Stimulated activated CD4-positive, alpha-beta T cell treated with anti-CD3 and anti-CD28 coated beads, Interleukin-1b, Interleukin-23, amount 100 ng/mL, for 48 hours (primary cell): Measurements from ENCODE around the gene ACMSD.

Source experiments
- DNase-seq: peaks from one replicate; pipeline ENCODE4 v3.0.0-alpha.2; 2020

The ACMSD gene

DNA sequence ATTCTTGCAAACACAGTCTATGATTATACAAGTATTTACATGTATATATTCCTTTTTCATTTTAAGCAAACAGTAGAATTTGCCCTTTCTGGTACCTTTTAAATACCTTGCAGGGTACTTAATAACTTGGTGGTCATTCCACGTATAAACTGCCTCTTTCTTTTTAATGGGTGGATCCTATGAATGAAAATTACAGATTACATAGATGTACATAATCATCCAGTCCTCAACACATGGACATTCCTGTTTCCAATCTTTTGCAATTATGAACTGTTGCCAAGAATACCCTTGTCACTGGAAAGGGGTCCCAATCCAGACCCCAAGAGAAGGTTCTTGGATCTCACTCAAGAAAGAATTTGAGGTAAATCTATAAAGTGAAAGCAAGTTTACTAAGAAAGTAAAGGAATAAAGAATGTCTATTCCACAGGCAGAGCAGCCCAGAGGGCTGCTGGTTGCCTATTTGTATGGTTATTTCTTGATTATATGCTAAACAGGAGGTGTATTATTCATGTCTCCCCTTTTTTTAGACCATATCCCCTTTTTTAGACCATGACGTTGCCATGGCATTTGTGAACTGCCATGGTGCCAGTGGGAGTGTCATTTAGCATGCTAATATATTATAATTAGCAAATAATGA, 72.5 kb downstream of the ACMSD start:
- DNase-seq: no peak

DNA sequence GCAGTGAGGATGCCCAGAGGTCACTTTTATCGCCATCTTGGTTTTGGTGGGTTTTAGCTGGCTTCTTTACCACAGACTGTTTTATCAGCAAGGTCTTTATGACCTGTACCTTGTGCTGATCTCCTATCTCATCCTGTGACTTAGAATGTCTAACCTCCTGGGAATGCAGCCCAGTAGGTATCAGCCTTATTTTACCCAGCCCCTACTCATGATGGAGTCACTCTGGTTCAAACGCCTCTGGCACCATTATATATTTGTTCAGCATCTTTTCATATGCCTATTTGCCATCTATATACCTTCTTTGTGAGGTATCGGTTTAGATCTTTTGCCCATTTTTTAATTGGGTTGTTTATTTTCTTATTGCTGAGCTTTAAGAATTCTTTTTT, 73.0 kb downstream of the ACMSD start:
- DNase-seq: no peak

DNA sequence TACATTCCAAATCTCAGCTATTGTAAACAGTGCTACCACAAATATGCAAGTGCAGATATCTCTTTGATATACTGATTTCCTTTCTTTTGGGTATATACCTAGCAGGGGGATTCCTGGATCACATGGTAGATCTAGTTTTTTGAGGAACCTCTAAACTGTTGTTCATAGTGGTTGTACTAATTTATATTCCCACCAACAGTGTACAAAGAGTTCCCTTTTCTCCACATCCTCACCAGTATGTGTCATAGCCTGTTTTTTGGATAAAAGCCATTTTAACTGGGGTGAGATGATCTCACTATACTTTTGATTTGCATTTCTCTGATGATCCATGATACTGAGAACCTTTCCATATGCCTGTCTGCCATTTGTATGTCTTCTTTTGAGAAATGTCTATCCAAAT, 73.9 kb downstream of the ACMSD start:
- DNase-seq: no peak

DNA sequence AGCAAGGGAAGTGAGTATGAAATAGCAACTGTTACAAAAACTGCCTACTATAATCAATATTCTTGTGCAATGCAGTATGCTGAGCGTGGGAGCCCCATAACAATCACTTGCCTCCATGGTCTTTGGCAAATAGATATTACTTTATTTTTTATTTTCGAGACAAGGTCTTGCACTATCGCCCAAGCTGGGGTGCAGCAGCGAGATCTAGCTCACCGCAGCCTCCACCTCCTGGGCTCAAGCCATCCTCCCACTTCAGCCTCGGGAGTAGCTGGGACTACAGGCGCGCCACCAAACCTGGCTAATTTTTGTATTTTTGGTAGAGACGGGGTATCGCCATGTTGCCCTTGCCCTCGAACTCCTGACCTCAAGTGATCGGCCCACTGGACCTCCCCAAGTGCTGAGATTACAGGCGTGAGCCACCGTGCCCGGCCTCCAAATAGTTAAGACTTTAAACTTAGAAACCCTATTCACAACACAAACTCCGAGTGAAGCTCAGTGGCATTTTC, 79.0 kb downstream of the ACMSD start:
- DNase-seq: peak; percentile 9

DNA sequence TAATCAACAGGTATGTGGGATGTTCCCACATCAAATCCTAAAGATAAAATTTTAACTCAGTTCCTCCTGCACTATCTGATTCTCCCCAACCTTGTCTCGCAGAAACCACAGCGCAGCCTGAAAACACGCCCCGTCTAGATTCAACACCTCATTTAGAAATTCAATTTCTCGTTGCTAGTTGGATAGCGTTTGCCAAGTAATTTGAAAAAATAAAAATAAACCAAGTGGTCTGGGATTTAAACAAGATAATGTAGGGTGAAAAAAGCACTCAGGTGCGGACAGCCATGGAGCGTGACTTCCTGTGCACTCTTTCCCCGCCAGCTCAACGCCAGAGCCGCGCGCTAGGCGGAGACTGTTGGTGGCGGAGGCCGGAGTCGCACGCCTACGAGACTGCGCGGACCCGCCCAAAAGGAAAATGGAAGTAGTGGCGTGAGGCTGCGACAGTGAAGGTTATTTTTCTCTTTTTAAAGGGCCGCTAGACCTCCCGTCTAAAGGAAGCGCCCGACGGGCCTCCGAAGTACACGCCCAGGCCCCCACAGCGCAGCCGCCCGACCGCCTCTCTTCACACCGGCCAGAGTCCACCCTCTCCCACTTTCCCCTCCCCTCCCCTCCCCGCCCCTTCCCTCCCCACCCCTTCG, 79.6 kb downstream of the ACMSD start:
- DNase-seq: no peak

DNA sequence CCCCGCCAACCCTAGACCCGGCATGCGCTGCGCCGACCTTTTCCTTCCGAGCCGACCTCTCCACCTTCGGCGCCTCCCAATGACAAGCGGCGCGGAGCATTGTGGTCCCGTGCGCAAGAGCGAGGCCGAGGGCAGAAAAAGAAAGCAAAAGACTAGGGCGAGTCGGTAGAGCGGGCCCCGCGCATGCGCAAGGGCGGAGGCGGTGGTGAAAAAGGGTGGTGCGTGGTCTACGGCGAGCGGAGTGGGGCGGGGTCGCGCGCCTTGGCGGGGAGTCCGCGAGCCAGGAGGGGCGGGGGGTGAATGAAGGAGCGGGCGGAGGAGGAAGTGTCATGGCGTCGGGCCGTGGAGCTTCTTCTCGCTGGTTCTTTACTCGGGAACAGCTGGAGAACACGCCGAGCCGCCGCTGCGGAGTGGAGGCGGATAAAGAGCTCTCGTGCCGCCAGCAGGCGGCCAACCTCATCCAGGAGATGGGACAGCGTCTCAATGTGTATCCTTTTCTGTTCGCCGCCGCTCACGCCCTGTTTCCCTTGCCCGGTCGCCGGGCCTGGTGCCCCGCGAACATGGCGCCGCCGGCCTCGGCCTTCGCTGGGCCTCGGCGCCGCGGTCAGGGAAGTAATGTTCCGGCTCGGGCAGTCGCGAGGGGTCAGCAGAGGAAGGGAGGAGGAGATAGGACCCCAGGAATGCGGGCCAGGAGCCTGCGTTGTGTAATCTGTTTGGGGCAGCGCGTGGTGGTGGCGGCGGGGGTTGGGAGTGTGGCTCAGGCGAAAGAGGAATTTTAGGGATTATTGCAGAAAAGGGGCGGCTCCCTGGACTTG, 80.3 kb downstream of the ACMSD start, which contains the start of gene CCNT2:
Gene CCNT2 (plus strand): TSS at position 297 of the 815 bp plus-strand sequence. CDS start 33 bp downstream, at position 330.
- peak; percentile 99 for DNase-seq

DNA sequence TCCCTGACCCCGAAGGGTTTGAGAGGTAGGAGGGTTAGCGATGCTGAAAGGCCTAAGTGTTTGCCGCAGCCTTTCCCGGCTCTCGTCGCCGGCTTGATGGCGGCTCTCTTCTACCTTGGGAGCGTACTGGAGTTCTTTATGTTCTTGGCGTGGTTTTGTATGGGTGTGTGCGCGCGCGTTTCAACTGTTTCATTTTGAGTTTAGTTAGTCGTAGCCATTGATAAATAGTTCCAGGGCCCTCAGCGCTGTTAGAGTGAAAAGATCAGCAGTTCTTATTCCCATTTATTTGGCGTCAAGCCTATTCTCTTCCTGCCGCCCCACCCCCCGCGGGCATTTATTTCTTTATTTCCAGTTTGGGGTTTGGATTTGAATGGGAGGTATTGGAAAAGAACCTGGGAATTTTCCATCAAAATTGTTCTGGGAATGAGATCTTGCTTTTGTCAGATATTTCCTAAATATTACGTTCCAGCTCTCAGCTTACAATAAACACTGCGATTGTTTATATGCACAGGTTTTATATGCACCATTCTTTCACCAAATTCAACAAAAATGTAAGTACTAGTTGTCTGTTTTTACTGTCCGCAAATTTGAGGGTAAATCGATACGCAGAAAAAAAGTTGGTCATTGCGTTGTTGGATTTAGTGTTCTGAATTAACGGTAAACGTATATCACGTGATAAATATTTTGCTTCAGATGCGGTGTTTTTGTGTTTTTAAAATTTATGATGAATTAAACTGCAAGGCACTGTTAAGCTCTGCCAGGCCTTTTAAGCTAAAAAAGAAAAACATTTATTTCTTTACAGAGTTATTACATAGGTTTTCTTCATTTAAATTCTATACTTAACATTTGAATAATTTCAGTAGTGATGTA, 81.2 kb downstream of the ACMSD start:
- DNase-seq: peak; percentile 68

DNA sequence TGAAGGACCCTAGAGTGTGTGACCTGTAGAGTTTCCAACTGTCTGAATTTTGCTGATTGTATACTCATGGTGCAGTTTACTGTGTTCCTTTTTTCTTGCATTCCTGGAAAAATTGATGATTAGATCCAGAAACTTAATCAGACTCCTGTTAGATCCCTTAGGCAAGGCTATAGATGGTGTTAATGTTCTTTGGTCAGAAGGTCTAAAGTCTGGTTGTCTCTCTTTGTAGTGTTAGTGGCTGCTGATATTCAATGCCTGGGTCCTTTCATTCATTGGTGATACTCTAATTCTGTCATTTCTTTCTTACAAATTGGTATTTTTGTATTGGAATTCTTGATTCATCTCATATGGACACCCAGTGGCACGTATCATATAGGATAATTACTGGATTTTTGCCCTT, 86.5 kb downstream of the ACMSD start:
- no peak for DNase-seq

DNA sequence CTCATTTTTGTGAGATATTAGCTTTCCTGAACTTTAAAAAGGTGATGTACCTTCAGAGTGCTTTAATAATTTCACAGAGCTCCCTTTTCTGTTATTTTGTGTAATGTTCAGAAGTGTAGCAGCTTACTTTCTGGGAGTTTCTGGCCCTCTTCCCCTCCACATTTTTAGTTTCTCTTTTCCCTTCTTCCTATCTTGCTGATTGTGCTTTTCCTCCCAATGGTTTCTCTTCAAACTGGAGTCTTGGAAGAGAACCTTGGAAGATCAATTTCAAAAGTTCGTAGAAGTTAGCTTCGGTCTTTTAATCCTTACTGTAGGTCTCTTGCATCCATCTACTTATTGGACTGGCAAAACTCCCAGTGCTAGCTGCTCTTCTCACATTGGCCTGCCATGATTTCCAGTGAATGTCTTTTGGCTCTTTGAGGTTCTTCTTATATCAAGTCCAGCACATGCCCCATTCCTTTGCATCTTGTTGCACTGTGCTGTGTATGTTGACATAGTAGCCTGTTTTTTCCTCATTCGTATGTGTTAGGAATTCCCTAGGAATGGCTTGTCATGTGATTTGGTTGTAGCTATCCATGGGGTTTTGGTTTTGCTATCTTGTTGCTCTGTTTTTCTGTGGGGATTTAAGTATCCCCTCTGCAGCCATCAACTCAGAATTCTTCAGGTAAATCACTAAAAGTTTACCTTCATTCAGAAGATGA, 88.0 kb downstream of the ACMSD start:
- no peak for DNase-seq

DNA sequence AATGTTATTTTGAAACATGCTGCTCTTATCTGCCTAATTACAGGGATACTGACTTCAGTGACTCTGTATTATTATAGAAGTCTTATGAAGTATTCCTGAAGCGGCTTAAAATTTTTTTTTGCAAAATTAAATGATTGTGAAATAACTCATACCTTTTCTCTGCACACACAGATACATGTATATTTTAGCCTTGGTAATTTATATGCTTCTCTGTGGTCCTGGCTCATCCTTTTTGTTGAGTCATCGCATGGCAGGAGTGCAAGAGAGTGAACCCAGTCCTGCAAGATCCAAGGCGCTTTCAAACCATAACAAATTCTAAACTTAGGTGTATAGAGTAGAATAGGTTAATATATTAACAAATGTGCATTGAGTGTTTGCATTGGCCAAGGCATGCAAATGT, 88.8 kb downstream of the ACMSD start:
- no peak for DNase-seq

DNA sequence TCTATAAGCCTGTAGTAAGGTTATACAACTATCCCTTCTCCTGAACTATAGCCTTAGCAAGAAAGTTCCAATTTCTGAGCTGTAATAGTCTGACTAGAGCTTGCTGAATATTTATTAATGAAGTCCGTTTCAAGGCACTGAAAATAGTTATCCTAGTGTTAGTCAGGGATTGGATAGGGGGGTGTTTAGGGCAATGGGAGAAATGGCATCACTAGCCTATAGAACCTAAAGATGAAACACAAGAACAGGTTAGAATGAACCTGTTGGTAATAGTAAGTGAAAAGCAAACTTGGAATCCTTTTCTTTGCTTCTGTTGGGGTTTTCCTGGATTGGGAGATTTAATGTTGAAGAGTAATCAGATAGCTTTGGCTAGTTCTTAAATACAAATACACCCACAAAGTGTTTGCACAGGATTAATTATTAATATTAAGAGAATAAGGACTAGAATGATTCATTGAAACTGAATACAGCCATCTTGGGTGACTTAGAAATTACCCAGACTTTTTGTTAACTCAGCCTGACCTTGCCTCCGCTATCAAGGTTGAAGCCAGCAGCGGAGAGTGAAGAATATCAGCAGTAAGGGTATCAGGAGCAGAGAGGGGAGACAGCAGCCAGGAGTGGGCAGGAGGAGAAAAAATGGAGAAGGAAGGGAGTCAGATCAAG, 94.6 kb downstream of the ACMSD start:
- no peak for DNase-seq

DNA sequence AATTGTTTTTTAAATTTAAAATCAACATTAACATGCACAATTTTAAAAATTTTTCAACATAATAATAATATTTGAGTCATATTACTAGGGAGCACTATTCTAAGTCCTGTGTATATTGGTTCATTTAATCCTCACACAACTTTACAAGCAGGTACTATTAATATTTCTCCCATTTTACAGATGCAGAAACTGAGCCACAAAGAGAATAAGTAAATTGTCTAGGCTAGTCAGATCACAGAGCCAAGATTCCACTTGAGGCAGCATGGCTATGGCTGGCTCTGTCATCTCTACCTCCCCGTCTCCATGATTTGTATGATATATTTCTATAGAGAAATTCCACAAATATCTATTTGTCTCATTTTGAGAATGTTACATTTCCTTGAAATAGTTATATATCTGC, 95.3 kb downstream of the ACMSD start:
- DNase-seq: no peak

DNA sequence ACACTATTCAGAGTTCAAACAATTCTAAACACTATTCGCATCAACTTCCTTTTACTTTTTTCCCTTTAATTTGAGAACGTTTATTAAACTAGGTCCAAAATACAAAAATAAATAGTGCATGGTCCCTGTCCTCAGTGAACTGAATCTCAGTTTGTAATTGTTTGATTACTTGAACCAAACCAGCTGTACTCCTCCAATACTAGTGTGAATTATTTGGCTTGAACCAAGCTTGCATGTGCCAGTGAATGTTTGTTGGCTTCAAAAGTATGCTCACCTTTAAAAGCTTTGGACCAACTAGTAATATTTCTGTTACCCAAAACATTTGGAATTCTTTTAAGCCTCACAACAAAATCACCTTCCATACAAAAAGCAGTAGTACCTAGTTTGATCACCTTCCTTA, 95.7 kb downstream of the ACMSD start:
- DNase-seq: no peak

DNA sequence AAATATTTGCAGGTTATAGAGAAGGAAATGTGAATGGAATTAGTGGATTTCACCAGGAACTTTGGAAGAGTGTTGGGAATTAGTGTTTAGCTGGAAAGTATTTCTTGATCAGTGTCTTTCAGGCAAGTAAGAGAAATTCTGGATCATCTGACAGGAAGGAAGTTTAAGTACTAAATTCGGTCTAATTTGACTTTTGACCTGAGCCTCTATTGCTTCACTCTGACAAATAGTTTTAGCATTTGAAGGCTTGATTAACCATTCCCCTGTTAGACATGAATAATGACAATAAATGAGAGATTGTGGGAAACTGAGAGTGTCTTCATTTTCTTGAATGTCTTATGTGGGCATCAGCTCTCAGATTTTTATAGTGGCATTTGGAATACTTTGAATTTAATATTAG, 96.2 kb downstream of the ACMSD start:
- no peak for DNase-seq

DNA sequence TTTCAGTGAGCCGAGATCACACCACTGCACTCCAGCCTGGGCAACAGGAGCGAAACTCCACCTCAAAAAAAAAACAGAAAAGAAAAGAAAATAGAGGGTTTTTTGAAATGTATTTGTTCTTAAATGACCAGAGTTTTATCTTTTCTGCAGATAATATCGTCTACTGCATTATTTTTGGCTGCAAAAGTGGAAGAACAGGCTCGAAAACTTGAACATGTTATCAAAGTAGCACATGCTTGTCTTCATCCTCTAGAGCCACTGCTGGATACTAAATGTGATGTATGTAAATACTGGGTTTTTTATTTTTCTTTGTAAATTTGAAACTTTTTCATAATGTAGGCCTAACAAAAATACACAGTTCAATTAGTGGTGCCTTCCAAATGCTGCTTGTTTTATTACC, 98.3 kb downstream of the ACMSD start:
- no peak for DNase-seq

DNA sequence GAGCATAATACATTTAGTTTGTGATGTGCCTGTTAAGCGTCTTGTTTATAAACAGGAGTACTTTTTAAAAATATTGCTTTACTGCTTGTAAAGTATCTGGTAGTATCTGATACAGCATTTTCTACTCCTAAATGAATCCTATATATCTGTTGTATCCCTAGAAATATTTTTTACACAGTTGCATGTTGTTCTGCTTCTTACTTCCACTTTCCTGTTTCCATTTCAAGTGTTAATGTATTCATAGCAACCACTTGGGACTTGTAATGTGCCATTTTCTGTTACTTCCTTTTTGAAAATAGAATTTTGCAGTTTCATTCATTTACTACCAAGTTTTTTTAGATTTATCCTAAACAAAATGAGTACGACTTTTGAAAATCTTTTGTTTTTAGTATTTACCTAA, 105.1 kb downstream of the ACMSD start:
- no peak for DNase-seq

DNA sequence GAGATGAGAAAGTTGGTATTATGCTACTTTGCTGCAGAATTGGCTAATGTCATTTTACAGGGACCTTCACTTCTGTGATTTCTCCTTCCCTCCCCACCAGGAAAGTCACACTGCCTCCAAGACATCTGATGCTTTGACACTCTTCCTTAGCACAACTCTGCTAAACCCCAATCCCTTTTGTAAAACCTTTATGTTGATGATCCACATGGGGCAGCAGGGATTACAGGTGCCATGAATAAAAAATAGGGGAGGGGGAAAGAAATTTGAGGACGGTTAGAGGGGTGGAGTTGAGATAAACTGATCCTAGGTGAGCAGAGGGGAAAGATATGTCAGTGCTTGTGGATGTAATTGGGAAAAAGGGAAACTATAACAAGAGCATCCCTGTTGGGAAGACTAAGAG, 106.6 kb downstream of the ACMSD start:
- no peak for DNase-seq

DNA sequence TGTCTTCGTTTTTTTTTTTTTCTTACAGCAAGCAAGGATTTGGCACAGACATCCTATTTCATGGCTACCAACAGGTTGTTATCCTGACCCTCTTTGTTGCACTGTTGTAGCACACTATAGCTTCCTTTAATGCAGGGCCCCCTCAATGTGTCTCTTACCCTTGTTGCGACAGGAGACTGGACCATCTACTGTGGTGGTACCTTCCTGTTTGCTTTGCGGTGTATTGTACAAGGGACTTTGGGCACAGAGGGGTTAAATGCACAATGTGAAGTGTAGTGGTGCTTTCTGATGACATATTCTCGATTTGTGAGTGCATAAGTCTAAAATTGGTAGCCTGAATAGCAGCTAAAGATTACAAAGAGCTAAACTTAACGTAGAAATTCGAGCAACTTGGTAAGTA, 107.7 kb downstream of the ACMSD start:
- no peak for DNase-seq

DNA sequence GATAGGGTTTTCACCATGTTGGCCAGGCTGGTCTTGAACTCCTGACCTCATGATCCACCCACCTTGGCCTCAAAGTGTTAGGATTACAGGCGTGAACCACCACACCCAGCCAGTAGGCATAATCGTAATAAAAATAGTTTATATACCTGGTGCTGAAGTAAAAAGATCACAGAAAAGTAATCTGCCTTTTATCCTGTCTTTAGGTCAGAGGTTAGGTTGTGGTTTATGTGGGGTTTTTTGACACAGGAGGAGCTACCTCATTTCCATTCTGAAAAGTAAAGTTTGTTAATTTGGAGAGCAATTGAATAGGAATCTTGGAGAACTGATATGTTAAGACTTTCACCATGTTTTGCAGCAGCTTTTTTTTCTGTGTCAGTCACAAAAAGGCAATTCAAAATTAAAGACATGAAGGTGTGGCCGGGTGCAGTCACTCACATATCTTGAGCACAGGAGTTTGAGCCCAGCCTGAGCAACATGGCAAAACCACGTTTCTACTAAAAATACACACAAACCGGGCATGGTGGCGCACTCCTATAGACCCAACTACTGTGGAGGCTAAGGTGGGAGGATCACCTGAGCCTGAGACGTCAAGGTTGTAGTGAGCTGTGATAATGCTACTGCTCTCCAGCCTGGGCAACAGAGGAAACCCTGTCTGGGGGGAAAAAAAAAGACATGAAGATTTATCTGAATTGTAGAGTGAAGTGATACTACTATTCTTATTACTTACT, 111.7 kb downstream of the ACMSD start:
- DNase-seq: no peak

DNA sequence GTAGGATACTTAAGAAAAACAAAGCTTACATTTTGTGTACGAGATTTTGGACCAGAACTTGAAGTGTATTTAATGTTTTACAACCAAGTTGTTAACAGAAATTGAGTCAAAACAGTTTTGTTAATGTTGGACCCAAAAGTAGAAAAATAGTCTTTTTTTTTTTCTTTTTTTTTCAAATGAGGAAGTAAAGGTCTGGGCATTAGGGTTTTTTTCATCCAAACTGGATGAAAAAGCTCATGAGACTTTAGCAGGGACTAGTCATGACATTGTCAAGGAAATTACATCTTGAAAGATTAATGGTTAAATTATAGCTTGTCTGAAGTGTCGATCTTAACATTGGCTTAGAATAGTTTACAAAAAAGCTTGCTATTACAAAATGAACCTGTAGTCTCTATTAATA, 112.5 kb downstream of the ACMSD start:
- no peak for DNase-seq
